SK-N-SH treated with all-trans-retinoic acid at 6 μM for 48 hours (cell line): ENCODE results near the gene SPTB.

Experiments used
- ARNTL ChIP-seq: fragments of 450-650 bp; formaldehyde crosslinking; IDR thresholded peaks from 2 replicates; pipeline ENCODE4 v1.5.0; 2020; ENCODE audit warnings: low read depth, mild to moderate bottlenecking, moderate library complexity, borderline replicate concordance
- BACH2 ChIP-seq: fragments of 250-450 bp; sonication (Bioruptor Pico); IDR thresholded peaks from 2 replicates; pipeline ENCODE4 v1.9.0; 2021; ENCODE audit warnings: mild to moderate bottlenecking, borderline replicate concordance
- CREB5 ChIP-seq: fragments of 250-450 bp; sonication (Bioruptor Pico); IDR thresholded peaks from 2 replicates; pipeline ENCODE4 v1.5.1; 2020; ENCODE audit warnings: low read depth, mild to moderate bottlenecking, moderate library complexity
- CSDC2 ChIP-seq: fragments of 250-450 bp; sonication (Bioruptor Pico); IDR thresholded peaks from 2 replicates; pipeline ENCODE4 v1.5.0; 2020; ENCODE audit warnings: mild to moderate bottlenecking, moderate library complexity
- PATZ1 ChIP-seq: fragments of 250-450 bp; sonication (Bioruptor Pico); IDR thresholded peaks from 2 replicates; pipeline ENCODE4 v1.8.0; 2020; ENCODE audit warnings: mild to moderate bottlenecking, moderate library complexity, borderline replicate concordance
- POU6F1 ChIP-seq: fragments of 250-450 bp; sonication (Bioruptor Pico); IDR thresholded peaks from 2 replicates; pipeline ENCODE4 v1.8.0; 2021; ENCODE audit warnings: low read depth, mild to moderate bottlenecking, moderate library complexity, borderline replicate concordance
- TOX ChIP-seq: fragments of 250-450 bp; sonication (Bioruptor Pico); IDR thresholded peaks from 2 replicates; pipeline ENCODE4 v1.8.0; 2021; ENCODE audit warnings: mild to moderate bottlenecking, moderate library complexity, borderline replicate concordance
- ZC3H10 ChIP-seq: fragments of 250-450 bp; sonication (Bioruptor Pico); IDR thresholded peaks from 2 replicates; pipeline ENCODE4 v1.5.1; 2021; ENCODE audit warnings: mild to moderate bottlenecking, moderate library complexity
- ZFP3 ChIP-seq: fragments of 250-450 bp; sonication (Bioruptor Pico); IDR thresholded peaks from 2 replicates; pipeline ENCODE4 v1.5.0; 2020; ENCODE audit warnings: mild to moderate bottlenecking, moderate library complexity
- ZFP30 ChIP-seq: fragments of 450-650 bp; formaldehyde crosslinking; IDR thresholded peaks from 2 replicates; pipeline ENCODE4 v1.5.0; 2022; ENCODE audit warnings: mild to moderate bottlenecking, moderate library complexity
- ZNF565 ChIP-seq: fragments of 450-650 bp; formaldehyde crosslinking; conservative IDR thresholded peaks from 2 replicates; pipeline ENCODE4 v1.5.0; 2020; ENCODE audit warnings: low read depth, mild to moderate bottlenecking, moderate library complexity
- ZNF8 ChIP-seq: fragments of 450-650 bp; formaldehyde crosslinking; IDR thresholded peaks from 2 replicates; pipeline ENCODE4 v1.5.0; 2020; ENCODE audit warnings: mild to moderate bottlenecking, moderate library complexity

GRCh38 chr14:64738281-64738804, 141.4 kb downstream of the SPTB start:
- TF ChIP-seq PATZ1: no peak
- no peak for TF ChIP-seq ARNTL
- no peak for TF ChIP-seq ZNF8 (CRISPR knock-in tag)
- no peak for TF ChIP-seq POU6F1
- no peak for TF ChIP-seq CSDC2 (CRISPR knock-in tag)
- TF ChIP-seq ZNF565: no peak
- TF ChIP-seq ZFP30 (CRISPR knock-in tag): no peak
- TF ChIP-seq BACH2 (CRISPR knock-in tag): no peak
- no peak for TF ChIP-seq ZFP3 (CRISPR knock-in tag)
- no peak for TF ChIP-seq ZC3H10 (CRISPR knock-in tag)
- no peak for TF ChIP-seq TOX (CRISPR knock-in tag)
- no peak for TF ChIP-seq CREB5 (CRISPR knock-in tag)
